ENCODE results near the gene KIZ. TPM values are rescaled to one million over a fixed set of nuclear protein-coding genes. Genes with fewer than 3 reads are reported as not detected.

The KIZ gene
- total and polyA plus RNA-seq, 2 donors (not counting 1 experiment from before 2014, with no cell fraction given) = 19.7 to 40.4 TPM

DNA sequence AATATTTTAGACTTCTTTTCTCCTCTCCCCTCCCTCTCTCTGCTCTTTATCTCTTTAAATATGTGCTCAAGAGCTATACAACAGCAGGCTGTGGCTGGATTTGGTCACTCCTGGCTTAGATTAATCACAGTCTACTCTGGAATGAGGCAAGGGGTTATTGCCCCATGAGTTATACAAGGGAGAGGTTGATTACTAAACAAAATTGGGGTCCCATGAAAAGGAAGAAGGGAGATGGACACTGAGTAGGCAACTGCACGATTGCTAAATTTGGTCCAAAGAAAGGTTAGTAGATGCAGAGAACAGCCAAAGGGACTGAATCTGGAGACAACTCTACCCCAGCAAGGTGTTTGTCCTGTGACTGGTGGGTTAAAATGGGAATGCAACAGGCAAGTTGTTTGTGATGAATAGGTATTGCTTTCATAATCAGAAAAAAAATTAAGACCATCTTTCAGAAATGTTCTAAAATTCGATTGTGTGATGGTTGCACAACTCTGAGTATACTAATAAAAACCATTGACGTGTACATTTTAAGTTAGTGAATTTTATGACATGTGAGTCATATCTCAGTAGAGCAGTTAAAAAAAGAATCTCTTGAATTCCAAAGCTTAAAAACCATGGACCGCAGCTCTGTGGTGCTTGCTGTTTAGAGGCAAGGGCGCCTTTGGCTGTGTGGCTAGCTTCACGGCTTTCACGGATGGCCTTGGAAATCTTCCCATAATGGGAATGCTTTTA, 57.1 kb downstream of the KIZ start:
- H3K4me2 ChIP-seq (replicated peaks; ENCODE audit: low read depth, low read length, poor library complexity, severe bottlenecking) = no peak overlapping the region
- POLR2A ChIA-PET = no interaction called here
- H3K4me1 ChIP-seq (ENCODE audit: control insufficient read depth in 2 of 2, insufficient read depth in 2 of 2, low read length in 2 of 2) = no peaks in the 10 kb centered on the region
- no peaks in the 10 kb centered on the region for H4K20me1 ChIP-seq (ENCODE audit: control insufficient read depth, insufficient read depth, low read length, poor library complexity, severe bottlenecking)
- TF ChIP-seq, protein P1, sequence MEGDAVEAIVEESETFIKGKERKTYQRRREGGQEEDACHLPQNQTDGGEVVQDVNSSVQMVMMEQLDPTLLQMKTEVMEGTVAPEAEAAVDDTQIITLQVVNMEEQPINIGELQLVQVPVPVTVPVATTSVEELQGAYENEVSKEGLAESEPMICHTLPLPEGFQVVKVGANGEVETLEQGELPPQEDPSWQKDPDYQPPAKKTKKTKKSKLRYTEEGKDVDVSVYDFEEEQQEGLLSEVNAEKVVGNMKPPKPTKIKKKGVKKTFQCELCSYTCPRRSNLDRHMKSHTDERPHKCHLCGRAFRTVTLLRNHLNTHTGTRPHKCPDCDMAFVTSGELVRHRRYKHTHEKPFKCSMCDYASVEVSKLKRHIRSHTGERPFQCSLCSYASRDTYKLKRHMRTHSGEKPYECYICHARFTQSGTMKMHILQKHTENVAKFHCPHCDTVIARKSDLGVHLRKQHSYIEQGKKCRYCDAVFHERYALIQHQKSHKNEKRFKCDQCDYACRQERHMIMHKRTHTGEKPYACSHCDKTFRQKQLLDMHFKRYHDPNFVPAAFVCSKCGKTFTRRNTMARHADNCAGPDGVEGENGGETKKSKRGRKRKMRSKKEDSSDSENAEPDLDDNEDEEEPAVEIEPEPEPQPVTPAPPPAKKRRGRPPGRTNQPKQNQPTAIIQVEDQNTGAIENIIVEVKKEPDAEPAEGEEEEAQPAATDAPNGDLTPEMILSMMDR (IDR thresholded peaks at IDR 0.05) = no peak
- TF ChIP-seq EZH2 (IDR thresholded peaks at IDR 0.05; ENCODE audit: borderline replicate concordance, insufficient read depth, low read depth, low read length, poor library complexity, severe bottlenecking) = no peak
- CTCF ChIA-PET = no interaction called here
- no peaks in the 10 kb centered on the region for H3K27me3 ChIP-seq (replicated peaks in 1 of 4; ENCODE audit: control extremely low read depth in 1 of 4, control insufficient read depth in 3 of 4, insufficient read depth in 4 of 4, low read length in 3 of 4)
- no peaks in the 10 kb centered on the region for H3K9me3 Mint-ChIP-seq (ENCODE audit: insufficient read depth)
- H3K4me3 ChIP-seq (ENCODE audit: control extremely low read depth in 1 of 5, extremely low read depth in 1 of 5, insufficient read depth in 1 of 5, low read depth in 2 of 5, low read length in 4 of 5) = no peak overlapping the region
- H3K9me3 ChIP-seq (ENCODE audit: control extremely low read depth in 1 of 3, control insufficient read depth in 2 of 3, insufficient read depth in 1 of 3, low read length in 2 of 3) = no peaks in the 10 kb centered on the region
- no peak overlapping the region for H3K9ac ChIP-seq (ENCODE audit: low read length)
- H3K36me3 ChIP-seq (replicated peaks in 1 of 2; ENCODE audit: control extremely low read depth in 1 of 2, control insufficient read depth in 1 of 2, extremely low read depth in 1 of 2, insufficient read depth in 2 of 2, low read length in 1 of 2) = no peaks in the 10 kb centered on the region
- DNase-seq (no peak), ATAC-seq (ENCODE audit: low read depth) (no peak)
- H3K27me3 Mint-ChIP-seq = no peaks in the 10 kb centered on the region
- no peak overlapping the region for H2AFZ ChIP-seq (ENCODE audit: insufficient read depth, low read depth, low read length, poor library complexity, severe bottlenecking)
- no peak overlapping the region for H3K27ac ChIP-seq (ENCODE audit: low read length in 2 of 2)
- intact Hi-C loops (cut with micrococcal nuclease) = no loop called here
- no peak overlapping the region for H3K27ac Mint-ChIP-seq
- H3K79me2 ChIP-seq (ENCODE audit: control insufficient read depth, insufficient read depth, low read length) = no peaks in the 10 kb centered on the region
- no peaks in the 10 kb centered on the region for H3K4me1 Mint-ChIP-seq
- no peak overlapping the region for H3K4me3 Mint-ChIP-seq
- WGBS (ENCODE audit: insufficient coverage) = 97% methylated on average over 3 of the region's 7 CpGs

DNA sequence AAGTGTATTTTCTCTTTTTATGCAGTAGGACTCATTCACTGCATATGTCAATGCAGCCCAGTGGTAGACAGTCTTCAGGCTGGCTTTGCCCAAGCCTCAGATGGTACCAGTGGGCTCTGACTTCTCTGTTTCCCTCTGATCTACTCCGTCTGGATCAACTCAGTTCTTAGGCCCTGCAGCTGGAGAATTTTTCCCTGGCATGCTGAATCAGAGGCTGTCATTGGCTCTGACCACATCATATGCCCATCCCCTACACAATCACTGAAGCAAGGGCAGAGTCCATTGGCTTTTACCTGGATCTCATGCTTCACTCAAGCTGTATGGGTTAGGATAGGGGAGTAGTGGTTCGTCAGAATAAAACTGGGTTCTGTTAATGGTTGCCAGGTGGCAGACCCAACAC, 57.8 kb downstream of the KIZ start:
- H4K20me1 ChIP-seq (ENCODE audit: control insufficient read depth, insufficient read depth, low read length, poor library complexity, severe bottlenecking) = no peaks in the 10 kb centered on the region
- no peak overlapping the region for H2AFZ ChIP-seq (ENCODE audit: insufficient read depth, low read depth, low read length, poor library complexity, severe bottlenecking)
- H3K79me2 ChIP-seq (ENCODE audit: control insufficient read depth, insufficient read depth, low read length) = no peaks in the 10 kb centered on the region
- no peaks in the 10 kb centered on the region for H3K4me1 ChIP-seq (ENCODE audit: control insufficient read depth in 2 of 2, insufficient read depth in 2 of 2, low read length in 2 of 2)
- no peak overlapping the region for H3K4me3 ChIP-seq (ENCODE audit: control extremely low read depth in 1 of 5, extremely low read depth in 1 of 5, insufficient read depth in 1 of 5, low read depth in 2 of 5, low read length in 4 of 5)
- DNase-seq = no peak
- CTCF ChIA-PET = no interaction called here
- no peaks in the 10 kb centered on the region for H3K9me3 Mint-ChIP-seq (ENCODE audit: insufficient read depth)
- H3K27me3 Mint-ChIP-seq = no peaks in the 10 kb centered on the region
- no peaks in the 10 kb centered on the region for H3K27me3 ChIP-seq (replicated peaks in 1 of 4; ENCODE audit: control extremely low read depth in 1 of 4, control insufficient read depth in 3 of 4, insufficient read depth in 4 of 4, low read length in 3 of 4)
- no peak overlapping the region for H3K9ac ChIP-seq (ENCODE audit: low read length)
- no peak for TF ChIP-seq EZH2 (IDR thresholded peaks at IDR 0.05; ENCODE audit: borderline replicate concordance, insufficient read depth, low read depth, low read length, poor library complexity, severe bottlenecking)
- TF ChIP-seq, protein P1 (IDR thresholded peaks at IDR 0.05) = no peak
- POLR2A ChIA-PET = no interaction called here
- no peak overlapping the region for H3K4me3 Mint-ChIP-seq
- H3K27ac Mint-ChIP-seq = no peak overlapping the region
- H3K4me1 Mint-ChIP-seq = no peaks in the 10 kb centered on the region
- no peaks in the 10 kb centered on the region for H3K9me3 ChIP-seq (ENCODE audit: control extremely low read depth in 1 of 3, control insufficient read depth in 2 of 3, insufficient read depth in 1 of 3, low read length in 2 of 3)
- 100% methylated on average over 1 of the region's 2 CpGs for WGBS (ENCODE audit: insufficient coverage)
- no peak overlapping the region for H3K4me2 ChIP-seq (replicated peaks; ENCODE audit: low read depth, low read length, poor library complexity, severe bottlenecking)
- intact Hi-C loops (cut with micrococcal nuclease) = no loop called here
- H3K27ac ChIP-seq (ENCODE audit: low read length in 2 of 2) = no peak overlapping the region
- peaks cover 0 to 2% of the 10 kb centered on the region in 2 experiments for H3K36me3 ChIP-seq (replicated peaks in 1 of 2; ENCODE audit: control extremely low read depth in 1 of 2, control insufficient read depth in 1 of 2, extremely low read depth in 1 of 2, insufficient read depth in 2 of 2, low read length in 1 of 2)
- no peak for ATAC-seq (ENCODE audit: low read depth)
